ENCODE measurements around the gene RAB6C.
"Not testable (repeated sequence)": the region's sequence is repeated elsewhere in the genome, so short reads cannot be mapped to it uniquely, and the experiment has no call there.

The RAB6C gene

GRCh38 chr2:129996657-129997237 is 17.3 kb downstream of the RAB6C start:
- DNase-seq = not testable (repeated sequence)

GRCh38 chr2:129998771-129999170 is 19.3 kb downstream of the RAB6C start:
- DNase-seq = not testable (repeated sequence)

- DNase-seq = not testable (repeated sequence)
Observed at GRCh38 chr2:130005862-130006261, 26.4 kb downstream of the RAB6C start.

- DNase-seq = not testable (repeated sequence)
Observed at GRCh38 chr2:130016701-130017100, 37.2 kb downstream of the RAB6C start.

GRCh38 chr2:130019402-130019801 is 39.9 kb downstream of the RAB6C start:
- no peak for DNase-seq

- not testable (repeated sequence) for DNase-seq
Observed at GRCh38 chr2:130020069-130020468, 40.6 kb downstream of the RAB6C start.

GRCh38 chr2:130025931-130026330 is 46.5 kb downstream of the RAB6C start:
- DNase-seq = not testable (repeated sequence)

Data from NCI-H1092 (cell line).